NB4 (cell line): Measurements from ENCODE around the gene GH1.

Source experiments
- MYC ChIP-seq: IDR thresholded peaks from 2 replicates; pipeline ENCODE4 v1.6.1; 2011; ENCODE audit warnings: low read depth, low read length
- POLR2A ChIP-seq: IDR thresholded peaks from 2 replicates; pipeline ENCODE4 v1.6.1; 2011; ENCODE audit warnings: mild to moderate bottlenecking; ENCODE audit not compliant: insufficient read length; ENCODE audit errors: extremely low read depth

GRCh38 chr17:63967953-63968352 is 49.3 kb upstream of the GH1 start:
- TF ChIP-seq POLR2A (no peak), MYC (no peak)
